Ovary (tissue), 9 donors: ENCODE measurements around the gene CSH2. TPM values are rescaled to one million over a fixed set of nuclear protein-coding genes. Genes with fewer than 3 reads are reported as not detected.
"Not testable (repeated sequence)": the region's sequence is repeated elsewhere in the genome, so short reads cannot be mapped to it uniquely, and the experiment has no call there.

Experiments used
- DNase-seq, 5 donors: peaks; one replicate each; pipeline ENCODE4 v3.0.0-alpha.2; 2019 to 2020
- H3K27ac ChIP-seq, 2 donors: fragments of 200-600 bp; one replicate each; pipeline versions ENCODE4 v1.5.1 to v1.8.0; 2019 to 2022
- H3K27me3 ChIP-seq: fragments of 200-600 bp; one replicate; pipeline ENCODE4 v1.8.0; 2022
- H3K36me3 ChIP-seq: fragments of 200-600 bp; sonication (generic); one replicate; pipeline ENCODE4 v1.5.1; 2019
- H3K4me1 ChIP-seq: one replicate; pipeline ENCODE4 v1.8.1; 2013; ENCODE audit warnings: mild to moderate bottlenecking, moderate library complexity; ENCODE audit not compliant: insufficient read depth
- H3K4me3 ChIP-seq: fragments of 200-600 bp; sonication (generic); one replicate; pipeline ENCODE4 v1.5.1; 2017
- H3K9me3 ChIP-seq, 2 donors: fragments of 200-600 bp in 1 of 2; sonication (generic) in 1 of 2; one replicate each; pipeline versions ENCODE4 v1.5.1 to v1.8.1; 2013 to 2019; ENCODE audit warnings: mild to moderate bottlenecking in 1 of 2, moderate library complexity in 1 of 2
- CTCF ChIP-seq, 3 donors: fragments of 450-650 bp in 2 of 3; fragments of 200-600 bp in 1 of 3; IDR thresholded peaks; one replicate each; pipeline versions ENCODE4 v1.5.1 to v1.8.0; 2016 to 2022; ENCODE audit warnings: antibody characterized with exemption in 3 of 3, mild to moderate bottlenecking in 1 of 3
- EP300 ChIP-seq: sonication (generic); formaldehyde crosslinking; IDR thresholded peaks from one replicate; pipeline ENCODE4 v1.6.1; 2017; ENCODE audit warnings: antibody characterized with exemption
- POLR2A ChIP-seq: fragments of 450-650 bp; IDR thresholded peaks from one replicate; pipeline ENCODE4 v1.6.1; 2017; ENCODE audit warnings: antibody characterized with exemption, mild to moderate bottlenecking, moderate library complexity
- WGBS, 3 donors: extraction: QIAGEN DNeasy Blood & Tissue Kit in 1 of 3; methylation state at CpG; one replicate each; pipeline versions ENCODE4 v1.1.5 to v1.1.7; 2013 to 2017; 5-methylcytosine and 5-hydroxymethylcytosine counted together
- intact Hi-C, 4 donors: fragments of 100-400 bp; cut with DNase I; formaldehyde crosslinking; loops; one replicate each; pipeline versions ENCODE4 v1.11.0 to v1.15.1; 2022 to 2023
- polyA plus RNA-seq, 2 donors: library from polyadenylated mRNA; stranded (reverse); fragments of 200-250 nt in 1 of 2; fragments of 350-450 nt in 1 of 2; fragmentation: Illumina TruSeq in 1 of 2; extraction: RNeasy Lipid Tissue Mini Kit (QIAGEN cat#74804) in 1 of 2; gene quantifications; one replicate each; pipeline ENCODE4 v1.2.3, GENCODE V29; 2013 to 2014
- total RNA-seq, 7 donors: library from RNA; depleted of rRNA in 2 of 7; stranded (reverse); fragments of >200 nt in 2 of 7; fragmentation: NEBNext Ultra II Directional in 3 of 7; extraction: Animal tissue kit (Norgen Biotek cat#: 25700) in 3 of 7; gene quantifications; one replicate each; pipeline versions ENCODE4 v1.1.0 to v1.2.4, GENCODE V29; 2016 to 2023
- donor health status: DM: no; HTN: no; CAD: no; lungs with moderate emphysema.
- donor health status: DM: no; HTN: no; CAD: no.
- donor health status: Bipolar disorder and iron deficiency.
- donor health status: DM: yes; HTN: yes; CAD: no.
- donor health status: DM: no; HTN: no; CAD: no.
- donor health status: DM: yes; HTN: yes; CAD: no.

CSH2 gene
- total and polyA plus RNA-seq, 9 donors, result not detected

- H3K9me3 ChIP-seq, result no peaks in the 10 kb centered on the region
- no peaks in the 10 kb centered on the region for H3K36me3 ChIP-seq
- H3K27me3 ChIP-seq, result no peaks in the 10 kb centered on the region
- peak in 1 of 5 donors; percentile 13 for DNase-seq
- H3K4me1 ChIP-seq, result peaks cover 2% of the 10 kb centered on the region
- no peak overlapping the region for H3K4me3 ChIP-seq
- TF ChIP-seq POLR2A (no peak), EP300 (no peak), CTCF (IDR thresholded peaks at IDR 0.05) (no peak)
- WGBS, 3 donors, result 77 to 85% (median 78%) methylated on average over 13 of the region's 13 CpGs
- no peak overlapping the region for H3K27ac ChIP-seq
- intact Hi-C loops, result loop anchor here in 3 of 4 donors (5.0 to 10.0 kb wide), 4 partner anchors 107 to 367 kb away; partner anchors contain the start of genes ERN1 (in 2 of the 3) and ICAM2 (in 1 of the 3)
Observed at GRCh38 chr17:63917646-63918045, 44.2 kb upstream of the CSH2 start.

- not testable (repeated sequence) for H3K9me3 ChIP-seq, H3K4me3 ChIP-seq, H3K27ac ChIP-seq, H3K27me3 ChIP-seq, H3K4me1 ChIP-seq, H3K36me3 ChIP-seq
- intact Hi-C loops, result loop anchor here in 3 of 4 donors (5.0 to 10.0 kb wide), 4 partner anchors 108 to 368 kb away; partner anchors contain the start of genes ERN1 (in 2 of the 3) and ICAM2 (in 1 of the 3)
- WGBS, 3 donors, result 79 to 85% (median 83%) methylated on average over 11 of the region's 11 CpGs
- peak in 1 of 5 donors; percentile 7 for DNase-seq
Observed at GRCh38 chr17:63917206-63917605, 43.7 kb upstream of the CSH2 start.

GRCh38 chr17:63916566-63917185 lies 43.2 kb upstream of the CSH2 start:
- intact Hi-C loops, result loop anchor here in 3 of 4 donors (5.0 to 10.0 kb wide), 4 partner anchors 108 to 368 kb away; partner anchors contain the start of genes ERN1 (in 2 of the 3) and ICAM2 (in 1 of the 3)
- no peak overlapping the region for H3K27ac ChIP-seq
- H3K9me3 ChIP-seq, result no peaks in the 10 kb centered on the region
- TF ChIP-seq CTCF (IDR thresholded peaks at IDR 0.05) (no peak), POLR2A (no peak), EP300 (no peak)
- DNase-seq, result peak in 1 of 5 donors; percentile 7
- peaks cover 2% of the 10 kb centered on the region for H3K4me1 ChIP-seq
- 83 to 86% (median 84%) methylated on average over 12 of the region's 12 CpGs for WGBS, 3 donors
- no peaks in the 10 kb centered on the region for H3K27me3 ChIP-seq
- H3K36me3 ChIP-seq, result no peaks in the 10 kb centered on the region
- no peak overlapping the region for H3K4me3 ChIP-seq

- H3K36me3 ChIP-seq, H3K4me1 ChIP-seq, DNase-seq, H3K4me3 ChIP-seq, H3K27me3 ChIP-seq, H3K27ac ChIP-seq, H3K9me3 ChIP-seq: not testable (repeated sequence)
- intact Hi-C loops, result loop anchor here in 3 of 4 donors (5.0 to 10.0 kb wide), 4 partner anchors 109 to 369 kb away; partner anchors contain the start of genes ERN1 (in 2 of the 3) and ICAM2 (in 1 of the 3)
- 79 to 82% (median 79%) methylated on average over 10 of the region's 10 CpGs for WGBS, 3 donors
Observed at GRCh38 chr17:63915753-63916152, 42.3 kb upstream of the CSH2 start.

GRCh38 chr17:63914471-63914870 lies 41.0 kb upstream of the CSH2 start:
- Histone ChIP-seq H3K36me3 (no peaks in the 10 kb centered on the region), H3K27ac (no peak overlapping the region), H3K9me3 (no peaks in the 10 kb centered on the region), H3K4me1 (no peaks in the 10 kb centered on the region), H3K4me3 (no peak overlapping the region), H3K27me3 (no peaks in the 10 kb centered on the region)
- no peak for DNase-seq
- intact Hi-C loops, result loop anchor here in 3 of 4 donors (5.0 to 10.0 kb wide), 4 partner anchors 110 to 370 kb away; partner anchors contain the start of genes ERN1 (in 2 of the 3) and ICAM2 (in 1 of the 3)
- WGBS, 3 donors, result 92 to 97% (median 93%) methylated on average over 7 of the region's 7 CpGs
- TF ChIP-seq CTCF (IDR thresholded peaks at IDR 0.05) (no peak), EP300 (no peak), POLR2A (no peak)
